Measurements from ENCODE around the gene PKMYT1.

DNA sequence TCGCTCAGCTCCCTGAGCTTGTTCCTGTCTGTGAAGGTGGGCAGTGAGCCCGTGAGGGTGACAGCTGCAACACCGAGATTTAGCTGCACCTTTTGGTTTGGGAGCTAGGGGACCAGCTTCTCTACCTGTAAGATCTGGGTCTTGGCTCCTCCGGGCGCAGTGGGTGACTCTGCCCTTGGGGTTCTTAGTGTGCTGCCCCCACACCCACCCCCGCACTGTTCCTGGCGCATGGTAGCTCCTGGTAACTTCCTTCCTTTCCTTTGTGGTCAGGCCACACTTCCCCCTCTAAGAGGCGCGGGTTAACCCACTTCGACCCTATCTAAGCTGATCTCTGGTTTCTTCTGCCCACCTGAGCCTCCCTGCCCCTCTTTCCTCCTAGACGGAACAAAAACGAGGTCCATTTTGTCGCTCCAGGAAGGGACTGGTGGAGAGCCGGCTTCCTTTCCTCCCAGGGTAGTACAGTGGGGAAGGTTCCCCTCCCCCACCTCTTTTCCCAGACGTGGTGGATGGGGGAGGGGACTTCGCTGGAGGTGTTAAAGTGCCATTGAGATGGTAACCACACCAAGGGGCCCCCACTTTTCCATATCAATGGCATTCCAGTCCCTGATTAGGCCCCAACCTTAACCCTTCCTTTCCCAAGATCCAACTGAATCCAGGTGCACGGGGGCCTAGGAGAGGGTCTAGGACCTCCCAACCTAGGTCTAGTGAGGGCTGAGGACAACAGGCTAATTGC, 27.9 kb upstream of the PKMYT1 start:
- TF ChIP-seq, protein P1, sequence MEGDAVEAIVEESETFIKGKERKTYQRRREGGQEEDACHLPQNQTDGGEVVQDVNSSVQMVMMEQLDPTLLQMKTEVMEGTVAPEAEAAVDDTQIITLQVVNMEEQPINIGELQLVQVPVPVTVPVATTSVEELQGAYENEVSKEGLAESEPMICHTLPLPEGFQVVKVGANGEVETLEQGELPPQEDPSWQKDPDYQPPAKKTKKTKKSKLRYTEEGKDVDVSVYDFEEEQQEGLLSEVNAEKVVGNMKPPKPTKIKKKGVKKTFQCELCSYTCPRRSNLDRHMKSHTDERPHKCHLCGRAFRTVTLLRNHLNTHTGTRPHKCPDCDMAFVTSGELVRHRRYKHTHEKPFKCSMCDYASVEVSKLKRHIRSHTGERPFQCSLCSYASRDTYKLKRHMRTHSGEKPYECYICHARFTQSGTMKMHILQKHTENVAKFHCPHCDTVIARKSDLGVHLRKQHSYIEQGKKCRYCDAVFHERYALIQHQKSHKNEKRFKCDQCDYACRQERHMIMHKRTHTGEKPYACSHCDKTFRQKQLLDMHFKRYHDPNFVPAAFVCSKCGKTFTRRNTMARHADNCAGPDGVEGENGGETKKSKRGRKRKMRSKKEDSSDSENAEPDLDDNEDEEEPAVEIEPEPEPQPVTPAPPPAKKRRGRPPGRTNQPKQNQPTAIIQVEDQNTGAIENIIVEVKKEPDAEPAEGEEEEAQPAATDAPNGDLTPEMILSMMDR (conservative IDR thresholded peaks at IDR 0.05; ENCODE audit: low read length), result no peak
- TF ChIP-seq EZH2phosphoT487 (IDR thresholded peaks at IDR 0.05; ENCODE audit: borderline replicate concordance, low read depth, low read length), result no peak
